T-cell (primary cell): ENCODE measurements around the gene CTNNA1. TPM values are rescaled to one million over a fixed set of nuclear protein-coding genes. Genes with fewer than 3 reads are reported as not detected.

Source experiments
- ATAC-seq, 4 experiments: fragments of 200-7000 bp in 3 of 4; fragments of 150-1000 bp in 1 of 4; cut with Tn5 transposase; replicated peaks in 1 of 4; 1 replicate in 3 of 4; 2 replicates in 1 of 4; pipeline ENCODE4 v1.10.0; 2021; ENCODE audit warnings: moderate library complexity in 3 of 4, mild to moderate bottlenecking in 2 of 4, moderate number of reproducible peaks in 1 of 4
- CTCF ChIA-PET, 2 donors: fragments of 300-600 bp; sonication (Branson Sonifier 250); formaldehyde crosslinking; loops; one replicate each; lab custom pipeline; 2022; ENCODE audit warnings: antibody characterized with exemption in 2 of 2; lab: Charles Lee
- POLR2A ChIA-PET, 2 donors: fragments of 300-600 bp; sonication (Branson Sonifier 250); formaldehyde crosslinking; loops; one replicate each; lab custom pipeline; 2022; ENCODE audit warnings: antibody characterized with exemption in 2 of 2; lab: Charles Lee
- DNase-seq, 35 experiments: peaks; one replicate each; pipeline versions ENCODE4 v3.0.0 to v3.0.0-alpha.2; 2013 to 2023
- H3K27ac ChIP-seq: one replicate; pipeline ENCODE4 v1.5.1; 2013; ENCODE audit warnings: low read length
- H3K27me3 ChIP-seq, 2 experiments: replicated peaks in 1 of 2; 1 replicate in 1 of 2; 2 replicates in 1 of 2; pipeline versions ENCODE4 v1.6.1 to v1.7.0; 2013; ENCODE audit warnings: low read length in 1 of 2, mixed read lengths in 1 of 2; ENCODE audit not compliant: control insufficient read depth in 2 of 2, insufficient read depth in 2 of 2; ENCODE audit errors: extremely low read depth in 1 of 2
- H3K36me3 ChIP-seq, 2 donors: 1 replicate in 1 of 2; 2 replicates in 1 of 2; pipeline versions ENCODE4 v1.6.1 to v1.7.0; 2013; ENCODE audit warnings: low read length in 1 of 2; ENCODE audit not compliant: control insufficient read depth in 2 of 2, insufficient read depth in 1 of 2; ENCODE audit errors: extremely low read depth in 1 of 2
- H3K4me1 ChIP-seq, 2 experiments: 1 replicate in 1 of 2; 2 replicates in 1 of 2; pipeline versions ENCODE4 v1.6.1 to v1.7.0; 2013; ENCODE audit warnings: low read length in 2 of 2, mixed read lengths in 1 of 2; ENCODE audit not compliant: insufficient read depth in 2 of 2, control insufficient read depth in 1 of 2; ENCODE audit errors: extremely low read depth in 1 of 2
- H3K4me3 ChIP-seq, 2 donors: 1 replicate in 1 of 2; 2 replicates in 1 of 2; pipeline versions ENCODE4 v1.5.1 to v1.7.0; 2013; ENCODE audit warnings: mild to moderate bottlenecking in 2 of 2, low read length in 1 of 2, moderate library complexity in 1 of 2; ENCODE audit not compliant: control insufficient read depth in 1 of 2; ENCODE audit errors: extremely low read depth in 1 of 2
- H3K9me3 ChIP-seq: 2 replicates; pipeline ENCODE4 v1.7.0; 2013
- H3K27ac Mint-ChIP-seq, 2 donors: one replicate each; pipeline ENCODE4 v1.8.0; 2020 to 2021; ENCODE audit warnings: mild to moderate bottlenecking in 2 of 2, mixed read lengths in 2 of 2
- H3K27me3 Mint-ChIP-seq, 2 donors: one replicate each; pipeline ENCODE4 v1.8.0; 2021 to 2022; ENCODE audit warnings: mixed read lengths in 2 of 2
- H3K36me3 Mint-ChIP-seq: one replicate; pipeline ENCODE4 v1.8.0; 2021; ENCODE audit warnings: mixed read lengths
- H3K4me1 Mint-ChIP-seq, 3 donors: one replicate each; pipeline ENCODE4 v1.8.0; 2020 to 2022; ENCODE audit warnings: mixed read lengths in 3 of 3, mild to moderate bottlenecking in 1 of 3
- H3K4me3 Mint-ChIP-seq, 3 donors: one replicate each; pipeline ENCODE4 v1.8.0; 2020 to 2022; ENCODE audit warnings: mild to moderate bottlenecking in 3 of 3, mixed read lengths in 3 of 3, moderate library complexity in 3 of 3
- H3K9me3 Mint-ChIP-seq, 3 donors: one replicate each; pipeline ENCODE4 v1.8.0; 2020 to 2022; ENCODE audit warnings: mixed read lengths in 3 of 3
- WGBS: methylation state at CpG from one replicate; pipeline ENCODE4 v1.1.5; 2013; ENCODE audit warnings: missing lambda C conversion rate; ENCODE audit not compliant: insufficient coverage; 5-methylcytosine and 5-hydroxymethylcytosine counted together
- total RNA-seq, 35 experiments: library from RNA in 6 of 35; stranded (reverse) in 6 of 35; fragments of 120-200 nt in 1 of 35; gene quantifications; one replicate each; pipeline versions ENCODE4 v1.2.1 to v1.2.4 and lab custom pipeline; 2013 to 2026

The CTNNA1 gene
- total RNA-seq, 5 donors from 2014 or later (not counting 1 experiment from before 2014, with no cell fraction given): 13.5 to 33.3 (median 18.5) TPM

DNA sequence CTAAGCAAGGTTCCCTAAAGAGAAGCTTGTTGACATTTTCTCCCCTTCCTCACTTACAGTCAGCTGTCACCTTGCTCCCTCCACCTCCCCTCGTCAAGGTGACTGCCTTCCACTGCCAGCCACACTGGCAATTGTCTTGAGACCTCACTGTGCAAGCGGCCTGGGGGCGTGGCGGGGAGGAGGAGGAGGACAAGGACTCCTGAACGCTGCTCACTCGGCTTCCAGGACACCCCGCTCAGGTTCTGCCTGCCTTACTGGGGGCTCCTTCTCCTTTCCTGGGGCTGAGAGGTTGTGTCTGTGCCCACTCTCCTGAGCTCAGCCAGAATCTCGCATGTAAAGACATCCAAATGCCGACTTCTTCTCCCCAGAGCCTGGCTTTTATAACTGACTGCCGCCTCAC lies 182.2 kb downstream of the CTNNA1 start:
- Histone ChIP-seq H3K4me1 (no peaks in the 10 kb centered on the region), H3K9me3 (no peaks in the 10 kb centered on the region), H3K4me3 (no peak overlapping the region), H3K27ac (no peak overlapping the region), H3K27me3 (no peaks in the 10 kb centered on the region), H3K36me3 (peaks cover 0 to 4% of the 10 kb centered on the region in 2 donors)
- no peak overlapping the region for H3K27ac Mint-ChIP-seq
- ATAC-seq (no peak), DNase-seq (no peak)
- ChIA-PET POLR2A (interaction anchor here in 1 of 2 donors (1.0 kb wide), 1 partner anchor 913 kb away, joined by 7 read pairs; no protein-coding TSS in a partner anchor), CTCF (no interaction called here)
- H3K27me3 Mint-ChIP-seq: no peaks in the 10 kb centered on the region
- peaks cover 0 to under 1% (median 0%) of the 10 kb centered on the region in 3 donors for H3K4me1 Mint-ChIP-seq
- no peak overlapping the region for H3K4me3 Mint-ChIP-seq
- WGBS: over 99% methylated on average over 9 of the region's 10 CpGs
- H3K9me3 Mint-ChIP-seq: no peaks in the 10 kb centered on the region
- H3K36me3 Mint-ChIP-seq: peaks cover 13% of the 10 kb centered on the region

DNA sequence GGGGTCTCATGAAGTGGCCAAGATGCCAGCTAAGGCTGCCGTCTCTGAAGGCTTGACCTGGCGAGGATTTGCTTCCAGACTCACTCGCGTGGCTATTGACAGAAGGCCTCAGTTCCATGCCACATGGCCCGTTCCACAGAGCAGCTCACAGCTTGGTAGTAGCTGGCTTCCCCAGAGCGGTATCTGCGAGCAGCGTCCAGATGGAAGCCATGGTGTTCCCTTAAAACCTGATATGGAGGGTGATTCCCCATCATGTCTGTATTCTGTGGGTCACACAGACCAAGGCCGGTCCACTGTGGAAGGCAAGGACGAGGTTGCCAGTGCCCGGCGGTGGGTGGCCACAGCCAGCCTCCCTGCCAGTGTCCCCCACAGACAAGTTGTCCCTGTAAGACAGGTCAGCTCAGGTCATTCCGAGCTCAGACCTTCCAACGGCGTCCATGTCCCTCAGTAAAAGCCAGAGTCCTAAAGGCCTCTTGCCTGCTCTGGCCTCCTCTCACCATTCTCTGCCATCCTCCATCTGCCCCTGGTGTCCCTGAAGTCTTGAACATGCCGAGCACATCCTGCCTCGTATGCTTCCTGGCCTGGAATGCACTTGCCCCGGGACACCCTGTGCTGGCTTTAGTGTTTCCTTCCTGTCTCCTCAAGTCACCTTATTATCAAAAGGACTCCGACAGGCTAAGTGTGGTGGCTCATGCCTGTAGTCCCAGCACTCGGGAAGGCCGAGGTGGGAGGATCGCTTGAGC lies 183.2 kb downstream of the CTNNA1 start:
- no peaks in the 10 kb centered on the region for H3K9me3 ChIP-seq
- ATAC-seq (no peak), DNase-seq (no peak)
- 94% methylated on average over 18 of the region's 22 CpGs for WGBS
- no peak overlapping the region for H3K27ac ChIP-seq
- peaks cover 0 to 8% (median 7%) of the 10 kb centered on the region in 3 donors for H3K4me1 Mint-ChIP-seq
- peaks cover 0 to 4% (median 0%) of the 10 kb centered on the region in 3 donors for H3K9me3 Mint-ChIP-seq
- H3K27me3 Mint-ChIP-seq: no peaks in the 10 kb centered on the region
- H3K4me3 ChIP-seq: no peak overlapping the region
- no peak overlapping the region for H3K4me3 Mint-ChIP-seq
- no peak overlapping the region for H3K27ac Mint-ChIP-seq
- H3K36me3 ChIP-seq: peaks cover 0 to under 1% of the 10 kb centered on the region in 2 donors
- H3K4me1 ChIP-seq: no peaks in the 10 kb centered on the region
- POLR2A ChIA-PET: interaction anchor here in 1 of 2 donors (1.0 kb wide), 1 partner anchor 914 kb away, joined by 7 read pairs; no protein-coding TSS in a partner anchor
- H3K36me3 Mint-ChIP-seq: peaks cover 15% of the 10 kb centered on the region
- no peaks in the 10 kb centered on the region for H3K27me3 ChIP-seq
- CTCF ChIA-PET: no interaction called here

DNA sequence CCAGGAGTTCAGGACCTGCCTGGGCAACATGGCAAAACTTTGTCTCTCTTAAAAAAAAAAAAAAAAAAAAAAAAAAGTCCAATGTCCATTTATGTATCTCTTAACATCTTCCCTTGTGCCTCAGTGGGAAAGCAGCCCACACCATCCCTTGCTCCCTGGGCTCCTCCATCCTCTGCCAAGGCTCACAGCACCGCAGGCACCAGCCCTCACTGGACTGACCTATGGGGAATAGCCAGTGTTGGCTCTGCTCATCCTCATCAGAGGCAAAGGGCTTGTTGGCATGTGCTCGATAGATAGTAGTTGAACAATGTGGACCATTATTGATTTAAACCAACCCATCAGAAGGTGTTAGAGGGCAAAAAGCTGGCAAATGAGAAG lies 183.7 kb downstream of the CTNNA1 start:
- H3K36me3 Mint-ChIP-seq: peaks cover 18% of the 10 kb centered on the region
- no peak overlapping the region for H3K27ac ChIP-seq
- H3K4me1 ChIP-seq: no peaks in the 10 kb centered on the region
- no peak for ATAC-seq
- H3K9me3 ChIP-seq: no peaks in the 10 kb centered on the region
- H3K4me1 Mint-ChIP-seq: peaks cover 3 to 8% (median 7%) of the 10 kb centered on the region in 3 donors
- no peaks in the 10 kb centered on the region for H3K36me3 ChIP-seq
- WGBS: 100% methylated on average over 1 of the region's 2 CpGs
- H3K27me3 Mint-ChIP-seq: no peaks in the 10 kb centered on the region
- no peak overlapping the region for H3K4me3 ChIP-seq
- H3K27me3 ChIP-seq: no peaks in the 10 kb centered on the region
- peaks cover 0 to 4% (median 0%) of the 10 kb centered on the region in 3 donors for H3K9me3 Mint-ChIP-seq
- no peak overlapping the region for H3K4me3 Mint-ChIP-seq
- POLR2A ChIA-PET: no interaction called here
- DNase-seq: no peak
- CTCF ChIA-PET: no interaction called here
- no peak overlapping the region for H3K27ac Mint-ChIP-seq

DNA sequence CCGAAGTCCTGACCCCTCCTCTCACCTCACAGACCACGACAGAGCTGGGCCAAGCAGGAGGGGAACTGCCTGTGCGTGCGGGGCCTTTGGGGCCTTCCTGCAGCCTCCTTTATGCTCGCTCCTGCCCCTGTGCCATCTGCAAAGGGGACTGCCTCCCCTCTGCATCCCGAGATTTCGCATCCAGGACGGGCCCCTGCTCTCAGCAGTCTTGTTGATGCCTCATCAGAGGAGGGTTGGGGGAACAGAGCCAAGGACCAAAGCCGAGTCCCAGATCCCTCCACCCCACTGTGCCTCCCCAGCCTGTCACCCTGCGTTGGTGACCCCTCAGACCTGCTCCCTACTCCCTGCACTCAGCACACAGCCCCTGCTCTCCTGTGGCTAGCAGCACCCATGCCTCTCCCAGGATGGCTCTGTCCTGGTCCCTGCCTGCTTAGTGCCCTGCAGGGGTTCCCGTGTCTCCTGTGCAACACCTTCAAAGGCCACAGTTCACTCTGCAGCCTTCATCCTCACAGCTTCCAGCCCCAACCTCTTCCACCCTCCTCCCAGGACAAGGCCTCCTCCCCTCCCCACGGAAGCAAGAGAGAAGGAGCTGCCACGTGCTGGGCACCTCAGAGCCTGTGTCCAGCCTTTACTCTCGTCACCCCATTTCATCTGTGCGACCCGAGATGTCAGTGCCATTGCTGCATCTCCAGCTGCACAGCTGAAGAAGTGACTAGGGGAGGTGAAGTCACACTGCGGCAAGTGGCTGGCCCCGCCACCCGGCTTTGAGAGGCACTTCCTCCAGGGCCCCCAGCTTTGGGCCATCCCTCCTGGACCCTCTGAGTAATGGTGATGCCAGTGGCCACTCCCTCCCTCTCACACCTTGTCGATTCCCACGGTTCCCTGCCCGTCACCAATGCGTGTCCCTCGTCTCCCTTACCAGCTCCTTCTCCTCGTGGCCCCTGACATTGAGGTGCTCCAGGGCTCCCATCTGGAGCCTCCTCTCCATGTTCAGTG lies 184.5 kb downstream of the CTNNA1 start:
- 92% methylated on average over 19 of the region's 25 CpGs for WGBS
- peaks cover 22% of the 10 kb centered on the region for H3K36me3 Mint-ChIP-seq
- Histone ChIP-seq H3K27ac (no peak overlapping the region), H3K4me1 (no peaks in the 10 kb centered on the region), H3K9me3 (no peaks in the 10 kb centered on the region), H3K36me3 (no peaks in the 10 kb centered on the region), H3K27me3 (no peaks in the 10 kb centered on the region), H3K4me3 (no peak overlapping the region)
- peaks cover 4 to 8% (median 7%) of the 10 kb centered on the region in 3 donors for H3K4me1 Mint-ChIP-seq
- ATAC-seq (no peak), DNase-seq (no peak)
- POLR2A ChIA-PET: no interaction called here
- H3K27ac Mint-ChIP-seq: no peak overlapping the region
- H3K4me3 Mint-ChIP-seq: no peak overlapping the region
- H3K9me3 Mint-ChIP-seq: peaks cover 0 to 4% (median 0%) of the 10 kb centered on the region in 3 donors
- CTCF ChIA-PET: no interaction called here
- H3K27me3 Mint-ChIP-seq: no peaks in the 10 kb centered on the region

DNA sequence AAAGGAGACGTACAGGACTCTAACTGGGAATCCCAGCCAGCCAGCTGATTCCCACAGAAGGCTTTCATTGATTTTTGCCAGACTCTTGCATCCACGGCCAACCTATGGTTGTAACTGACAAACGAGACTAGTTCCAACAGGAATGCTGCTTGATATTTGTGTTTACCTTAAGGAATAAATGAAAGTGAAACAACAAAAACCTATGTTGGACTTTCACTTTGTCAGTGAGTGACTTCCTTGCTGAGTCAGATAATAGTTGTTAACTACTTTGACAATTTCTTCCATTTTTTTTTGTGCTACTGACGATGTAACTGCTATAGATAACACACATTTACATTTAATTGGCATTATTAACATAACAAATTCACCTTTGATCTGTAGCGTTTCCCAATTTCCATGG lies 185.3 kb downstream of the CTNNA1 start:
- no peaks in the 10 kb centered on the region for H3K4me1 ChIP-seq
- H3K36me3 Mint-ChIP-seq: peaks cover 23% of the 10 kb centered on the region
- no peaks in the 10 kb centered on the region for H3K9me3 ChIP-seq
- no peak overlapping the region for H3K4me3 ChIP-seq
- H3K9me3 Mint-ChIP-seq: peaks cover 0 to 4% (median 0%) of the 10 kb centered on the region in 3 donors
- H3K27me3 Mint-ChIP-seq: no peaks in the 10 kb centered on the region
- ATAC-seq (no peak), DNase-seq (no peak)
- H3K4me1 Mint-ChIP-seq: peaks cover 5 to 8% (median 7%) of the 10 kb centered on the region in 3 donors
- CTCF ChIA-PET: no interaction called here
- POLR2A ChIA-PET: no interaction called here
- 85% methylated on average over 1 of the region's 5 CpGs for WGBS
- H3K4me3 Mint-ChIP-seq: no peak overlapping the region
- H3K27me3 ChIP-seq: no peaks in the 10 kb centered on the region
- H3K27ac ChIP-seq: no peak overlapping the region
- no peaks in the 10 kb centered on the region for H3K36me3 ChIP-seq
- H3K27ac Mint-ChIP-seq: no peak overlapping the region

DNA sequence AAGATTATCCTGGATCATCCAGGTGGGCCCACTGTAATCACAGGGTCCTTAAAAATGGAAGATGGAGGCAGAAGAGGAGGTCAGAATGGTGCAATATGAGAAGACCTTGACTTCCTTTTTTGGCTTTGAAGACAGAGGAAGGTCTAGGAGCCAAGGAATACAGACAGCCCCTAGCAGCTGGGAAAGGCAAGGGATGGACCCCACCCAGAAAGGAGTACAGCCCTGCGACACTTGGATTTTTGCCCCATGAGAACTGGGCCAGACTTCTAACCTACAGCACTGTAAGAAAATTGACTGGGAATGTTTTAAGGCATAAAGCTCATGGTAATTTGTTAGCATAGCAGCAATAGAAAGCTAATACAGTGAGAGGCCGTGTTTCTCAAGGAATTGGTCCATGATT lies 188.8 kb downstream of the CTNNA1 start:
- Mint-ChIP-seq H3K4me1 (peaks cover 8 to 15% (median 11%) of the 10 kb centered on the region in 3 donors), H3K9me3 (peaks cover 0 to 4% (median 0%) of the 10 kb centered on the region in 3 donors), H3K27me3 (no peaks in the 10 kb centered on the region), H3K36me3 (peaks cover 34% of the 10 kb centered on the region), H3K27ac (no peak overlapping the region), H3K4me3 (no peak overlapping the region)
- Histone ChIP-seq H3K27ac (no peak overlapping the region), H3K27me3 (no peaks in the 10 kb centered on the region), H3K36me3 (peaks cover 4 to 6% of the 10 kb centered on the region in 2 donors), H3K4me3 (no peak overlapping the region), H3K9me3 (no peaks in the 10 kb centered on the region), H3K4me1 (no peaks in the 10 kb centered on the region)
- CTCF ChIA-PET: no interaction called here
- DNase-seq (no peak), ATAC-seq (no peak)
- POLR2A ChIA-PET: interaction anchor here (0.6 to 1.0 kb wide), 3 partner anchors 13 to 876 kb away, joined by 3 to 4 read pairs (median 3); no protein-coding TSS in a partner anchor
- WGBS: no CpG with 5 or more reads among the region's 2 CpGs
